H9 (cell line): ENCODE measurements around the gene RHOV. TPM values are rescaled to one million over a fixed set of nuclear protein-coding genes. Genes with fewer than 3 reads are reported as not detected.

ENCODE experiments used
- DNase-seq: peaks from one replicate; pipeline ENCODE4 v3.0.0-alpha.2; 2017
- H2AFZ ChIP-seq: one replicate; pipeline ENCODE4 v1.6.1; 2013; ENCODE audit warnings: mild to moderate bottlenecking, low read length, control low read depth, moderate library complexity
- H2AK5ac ChIP-seq: 2 replicates; pipeline ENCODE4 v1.6.1; 2013; ENCODE audit warnings: low read length, control low read depth, mixed read lengths; ENCODE audit not compliant: insufficient read length
- H2BK120ac ChIP-seq: one replicate; pipeline ENCODE4 v1.6.1; 2013; ENCODE audit warnings: low read depth, mild to moderate bottlenecking, low read length, control low read depth, inconsistent platforms; ENCODE audit not compliant: poor library complexity, severe bottlenecking
- H2BK12ac ChIP-seq: 2 replicates; pipeline ENCODE4 v1.6.1; 2013; ENCODE audit warnings: low read length, control low read depth, mixed read lengths, low read depth; ENCODE audit not compliant: insufficient read length
- H2BK15ac ChIP-seq: 2 replicates; pipeline ENCODE4 v1.6.1; 2013; ENCODE audit warnings: low read depth, low read length, control low read depth
- H2BK20ac ChIP-seq: one replicate; pipeline ENCODE4 v1.6.1; 2013; ENCODE audit warnings: low read depth, mild to moderate bottlenecking, low read length, control low read depth, inconsistent platforms; ENCODE audit not compliant: poor library complexity, severe bottlenecking
- H2BK5ac ChIP-seq: 2 replicates; pipeline ENCODE4 v1.6.1; 2013; ENCODE audit warnings: low read length, control low read depth, mixed read lengths; ENCODE audit not compliant: insufficient read length
- H3K14ac ChIP-seq: 2 replicates; pipeline ENCODE4 v1.6.1; 2013; ENCODE audit warnings: low read length, control low read depth; ENCODE audit not compliant: insufficient read depth
- H3K18ac ChIP-seq: 2 replicates; pipeline ENCODE4 v1.6.1; 2013; ENCODE audit warnings: low read depth, mild to moderate bottlenecking, mixed read lengths, low read length, control low read depth; ENCODE audit not compliant: insufficient read length
- H3K23ac ChIP-seq: 2 replicates; pipeline ENCODE4 v1.6.1; 2013; ENCODE audit warnings: low read length, control low read depth, mixed read lengths, low read depth; ENCODE audit not compliant: insufficient read length
- H3K23me2 ChIP-seq: 2 replicates; pipeline ENCODE4 v1.6.1; 2013; ENCODE audit warnings: low read depth, mild to moderate bottlenecking, mixed read lengths, low read length, control low read depth; ENCODE audit not compliant: insufficient read length, poor library complexity, severe bottlenecking
- H3K27ac ChIP-seq: 2 replicates; pipeline ENCODE4 v1.5.1; 2013; ENCODE audit warnings: low read length, control low read depth, mixed read lengths, low read depth; ENCODE audit not compliant: insufficient read length
- H3K27me3 ChIP-seq: 2 replicates; pipeline ENCODE4 v1.6.1; 2013; ENCODE audit warnings: low read length, control low read depth, inconsistent platforms; ENCODE audit not compliant: insufficient read depth
- H3K4ac ChIP-seq: 2 replicates; pipeline ENCODE4 v1.6.1; 2013; ENCODE audit warnings: low read depth, mild to moderate bottlenecking, control low read depth, inconsistent platforms, low read length, moderate library complexity
- H3K4me1 ChIP-seq: 2 replicates; pipeline ENCODE4 v1.6.1; 2013; ENCODE audit warnings: low read length, control low read depth, inconsistent platforms; ENCODE audit not compliant: insufficient read depth
- H3K4me2 ChIP-seq: 2 replicates; pipeline ENCODE4 v1.6.1; 2013; ENCODE audit warnings: low read length, control low read depth, mixed read lengths; ENCODE audit not compliant: insufficient read length, insufficient read depth
- H3K56ac ChIP-seq: 2 replicates; pipeline ENCODE4 v1.6.1; 2013; ENCODE audit warnings: low read depth, mild to moderate bottlenecking, mixed read lengths, low read length, control low read depth; ENCODE audit not compliant: insufficient read length
- H3K79me1 ChIP-seq: 2 replicates; pipeline ENCODE4 v1.6.1; 2013; ENCODE audit warnings: low read depth, mild to moderate bottlenecking, moderate library complexity, low read length, control low read depth, inconsistent platforms; ENCODE audit not compliant: insufficient read depth, poor library complexity, severe bottlenecking
- H3K79me2 ChIP-seq: 2 replicates; pipeline ENCODE4 v1.6.1; 2013; ENCODE audit warnings: low read length, control low read depth, inconsistent platforms; ENCODE audit not compliant: insufficient read depth
- H3K9ac ChIP-seq: 2 replicates; pipeline ENCODE4 v1.6.1; 2013; ENCODE audit warnings: low read length, control low read depth, mixed read lengths; ENCODE audit not compliant: insufficient read length; ENCODE audit errors: extremely low read depth
- H3K9me3 ChIP-seq: one replicate; pipeline ENCODE4 v1.6.1; 2013; ENCODE audit warnings: low read depth, low read length, inconsistent platforms; ENCODE audit not compliant: control insufficient read depth
- H3T11ph ChIP-seq: one replicate; pipeline ENCODE4 v1.6.1; 2013; ENCODE audit warnings: mild to moderate bottlenecking, low read length, control low read depth, inconsistent platforms
- H4K20me1 ChIP-seq: one replicate; pipeline ENCODE4 v1.6.1; 2013; ENCODE audit not compliant: control insufficient read depth, insufficient read length, insufficient read depth
- H4K5ac ChIP-seq: 2 replicates; pipeline ENCODE4 v1.6.1; 2013; ENCODE audit warnings: low read depth, mild to moderate bottlenecking, mixed read lengths, low read length, control low read depth; ENCODE audit not compliant: insufficient read length
- H4K8ac ChIP-seq: replicated peaks from 2 replicates; pipeline ENCODE4 v1.6.1; 2013; ENCODE audit warnings: low read length, control low read depth, mixed read lengths, low read depth; ENCODE audit not compliant: insufficient read length
- H4K91ac ChIP-seq: 2 replicates; pipeline ENCODE4 v1.6.1; 2013; ENCODE audit warnings: low read depth, mild to moderate bottlenecking, moderate library complexity, mixed read lengths, low read length, control low read depth; ENCODE audit not compliant: insufficient read length
- H3K27ac Mint-ChIP-seq, 3 experiments: 2 replicates in 2 of 3; 3 replicates in 1 of 3; pipeline ENCODE4 v1.8.0; 2020 to 2021; ENCODE audit warnings: mixed read lengths in 3 of 3, mild to moderate bottlenecking in 1 of 3, moderate library complexity in 1 of 3
- H3K27me3 Mint-ChIP-seq: 2 replicates; pipeline ENCODE4 v1.8.0; 2021; ENCODE audit warnings: low read depth, mild to moderate bottlenecking, moderate library complexity, mixed read lengths
- H3K36me3 Mint-ChIP-seq, 3 experiments: 2 replicates in 2 of 3; 3 replicates in 1 of 3; pipeline ENCODE4 v1.8.0; 2020 to 2021; ENCODE audit warnings: low read depth in 3 of 3, mixed read lengths in 3 of 3; ENCODE audit not compliant: insufficient read depth in 1 of 3
- H3K4me1 Mint-ChIP-seq, 2 experiments: 2 replicates each; pipeline ENCODE4 v1.8.0; 2020; ENCODE audit warnings: mixed read lengths in 2 of 2
- H3K4me3 Mint-ChIP-seq, 2 experiments: 2 replicates in 1 of 2; 3 replicates in 1 of 2; pipeline ENCODE4 v1.8.0; 2020 to 2021; ENCODE audit warnings: mild to moderate bottlenecking in 2 of 2, mixed read lengths in 2 of 2, moderate library complexity in 1 of 2
- H3K9me3 Mint-ChIP-seq, 2 experiments: 2 replicates in 1 of 2; 3 replicates in 1 of 2; pipeline ENCODE4 v1.8.0; 2020; ENCODE audit warnings: mild to moderate bottlenecking in 2 of 2, mixed read lengths in 2 of 2, moderate library complexity in 1 of 2
- CTCF ChIP-seq: fragments of 200-600 bp; sonication (generic); conservative IDR thresholded peaks from 3 replicates; pipeline ENCODE4 v1.8.0; 2021; ENCODE audit warnings: antibody characterized with exemption, mild to moderate bottlenecking
- WGBS: extraction: QIAGEN DNeasy Blood & Tissue Kit; methylation state at CpG from one replicate; pipeline ENCODE4 v1.1.7; 2013; ENCODE audit warnings: missing lambda C conversion rate, low lambda C conversion rate, mixed read lengths; ENCODE audit not compliant: insufficient read length; ENCODE audit errors: extremely low coverage; 5-methylcytosine and 5-hydroxymethylcytosine counted together
- total RNA-seq: library from RNA; stranded (reverse); gene quantifications from 2 replicates; pipeline ENCODE4 v1.2.1, GENCODE V29; 2021

Gene RHOV
- total RNA-seq, 1 experiment from 2014 or later = 3.9 TPM

DNA sequence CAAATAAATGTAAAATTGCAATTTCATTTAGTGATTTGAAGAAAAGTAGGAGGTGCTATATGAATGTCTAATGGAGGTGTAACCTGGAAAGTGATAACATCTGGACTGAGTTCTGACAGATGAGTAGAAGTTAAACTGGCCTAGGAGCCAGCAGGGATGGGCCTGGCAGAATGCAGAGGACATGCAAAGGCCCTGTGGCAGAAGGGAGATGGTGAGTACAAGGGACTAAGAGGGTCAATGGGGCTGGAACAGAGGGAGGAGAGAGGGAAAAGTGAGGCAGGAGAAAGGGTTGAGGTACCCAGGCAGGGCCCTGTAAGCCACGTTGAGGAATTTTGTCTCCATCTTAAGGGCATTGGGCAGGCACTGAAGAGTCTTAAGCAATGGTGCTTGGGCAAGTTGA, 42.2 kb downstream of the RHOV start:
- H2BK5ac ChIP-seq = no peak overlapping the region
- H3K27ac ChIP-seq = no peak overlapping the region
- H3K36me3 Mint-ChIP-seq = peaks cover 0 to 2% (median 0%) of the 10 kb centered on the region in 3 experiments; a peak in 1 of 7 replicates
- no peaks in the 10 kb centered on the region for H3K9me3 Mint-ChIP-seq
- H3K79me1 ChIP-seq = no peaks in the 10 kb centered on the region
- H3K27ac Mint-ChIP-seq = no peak overlapping the region
- no peak overlapping the region for H3K23ac ChIP-seq
- H3K4me3 Mint-ChIP-seq = no peak overlapping the region
- no peaks in the 10 kb centered on the region for H3K79me2 ChIP-seq
- H3K9me3 ChIP-seq = no peaks in the 10 kb centered on the region
- no peak overlapping the region for H4K8ac ChIP-seq
- H4K20me1 ChIP-seq = no peaks in the 10 kb centered on the region
- H3K4me2 ChIP-seq = no peak overlapping the region
- H2BK15ac ChIP-seq = no peak overlapping the region
- H3K23me2 ChIP-seq = no peaks in the 10 kb centered on the region
- no peak overlapping the region for H2BK20ac ChIP-seq
- no peak for TF ChIP-seq CTCF
- H3K56ac ChIP-seq = no peak overlapping the region
- H3K4me1 ChIP-seq = peaks cover 2% of the 10 kb centered on the region; the same call in 1 of the 2 replicates
- H3T11ph ChIP-seq = no peak overlapping the region
- no peak overlapping the region for H4K91ac ChIP-seq
- H2BK12ac ChIP-seq = no peak overlapping the region
- H2AK5ac ChIP-seq = no peak overlapping the region
- H3K27me3 ChIP-seq = no peaks in the 10 kb centered on the region
- H3K4me1 Mint-ChIP-seq = peaks cover 9% of the 10 kb centered on the region in 2 experiments
- no peak overlapping the region for H3K18ac ChIP-seq
- no peak overlapping the region for H4K5ac ChIP-seq
- H3K14ac ChIP-seq = no peak overlapping the region
- no peak overlapping the region for H3K4ac ChIP-seq
- H2BK120ac ChIP-seq = no peak overlapping the region
- no peak for DNase-seq
- no peaks in the 10 kb centered on the region for H3K27me3 Mint-ChIP-seq
- no peak overlapping the region for H2AFZ ChIP-seq
- no CpG with 5 or more reads among the region's 1 CpG for WGBS
- H3K9ac ChIP-seq = no peak overlapping the region
